K562 (cell line): Measurements from ENCODE around the gene RSU1. TPM values are rescaled to one million over a fixed set of nuclear protein-coding genes. Genes with fewer than 3 reads are reported as not detected.

Experiments used
- ATAC-seq: fragments of 200-7000 bp; cut with Tn5 transposase; 3 replicates; pipeline ENCODE4 v1.9.1; 2020; ENCODE audit warnings: moderate library complexity
- BruUV-seq: library from RNA; stranded (reverse); fragments of 400-500 nt; replicated peaks from 2 replicates; lab custom pipeline; 2021; lab: Mats Ljungman, UMichigan
- CTCF ChIA-PET: fragments of 300-600 bp; formaldehyde crosslinking; extraction: SDS; loops from one replicate; lab custom pipeline; 2021; ENCODE audit warnings: low intra/inter-chr PET ratio; lab: Yijun Ruan, JAX
- POLR2A ChIA-PET: fragments of 300-600, 350-650 bp; sonication (Branson Sonifier 250); formaldehyde crosslinking; extraction: SDS; loops from one replicate; lab custom pipeline; 2021; ENCODE audit warnings: antibody characterized with exemption, inconsistent platforms; lab: Yijun Ruan, JAX
- DNase-seq, 4 experiments: peaks; one replicate each; pipeline versions ENCODE4 v3.0.0 to v3.0.0-alpha.2; 2011 to 2018; ENCODE audit warnings: low spot score in 3 of 4, mixed read lengths in 3 of 4; ENCODE audit errors: extremely low read depth in 1 of 4
- FAIRE-seq: peaks from 2 replicates; lab custom pipeline; 2011; peaks lifted over from hg19 to GRCh38; lab: Jason Lieb, UNC
- H2AFZ ChIP-seq: 2 replicates; pipeline ENCODE4 v1.6.0; 2011; ENCODE audit warnings: low read depth, low read length, control low read depth, inconsistent platforms
- H3K27ac ChIP-seq: fragments of 200-600 bp; 3 replicates; pipeline ENCODE4 v1.8.0; 2011; ENCODE audit warnings: low read depth, mild to moderate bottlenecking, control low read depth, inconsistent platforms, low read length, moderate library complexity, mixed read lengths; ENCODE audit errors: extremely low read depth
- H3K27me3 ChIP-seq, 2 experiments: fragments of 300-600 bp in 1 of 2; 2 replicates in 1 of 2; 3 replicates in 1 of 2; pipeline versions ENCODE4 v1.6.0 to v1.8.0; 2011; ENCODE audit warnings: inconsistent platforms in 2 of 2, low read length in 2 of 2, mild to moderate bottlenecking in 1 of 2, mixed read lengths in 1 of 2, moderate library complexity in 1 of 2; ENCODE audit not compliant: control insufficient read depth in 2 of 2, insufficient read depth in 2 of 2
- H3K36me3 ChIP-seq: fragments of 300-600 bp; 3 replicates; pipeline ENCODE4 v1.8.0; 2011; ENCODE audit warnings: mild to moderate bottlenecking, low read length, inconsistent platforms; ENCODE audit not compliant: control insufficient read depth, insufficient read depth
- H3K4me1 ChIP-seq, 2 experiments: fragments of 200-600 bp in 1 of 2; replicated peaks in 1 of 2; 2 replicates in 1 of 2; 3 replicates in 1 of 2; pipeline versions ENCODE4 v1.5.1 to v1.8.0; 2011; ENCODE audit warnings: inconsistent platforms in 2 of 2, low read length in 2 of 2, mild to moderate bottlenecking in 1 of 2, mixed read lengths in 1 of 2, moderate library complexity in 1 of 2; ENCODE audit not compliant: control insufficient read depth in 2 of 2, insufficient read depth in 2 of 2
- H3K4me2 ChIP-seq: 2 replicates; pipeline ENCODE4 v1.6.1; 2011; ENCODE audit warnings: low read length, control low read depth, inconsistent platforms, mixed read lengths; ENCODE audit not compliant: insufficient read depth
- H3K4me3 ChIP-seq: fragments of 200-600 bp; sonication (generic), shearing (Covaris generic); 2 replicates; pipeline ENCODE4 v1.5.1; 2016; ENCODE audit warnings: control low read depth, inconsistent platforms
- H3K79me2 ChIP-seq: fragments of 200-600 bp; 3 replicates; pipeline ENCODE4 v1.8.0; 2011; ENCODE audit warnings: low read length, inconsistent platforms; ENCODE audit not compliant: control insufficient read depth, insufficient read depth
- H3K9ac ChIP-seq, 2 experiments: 2 replicates each; pipeline versions ENCODE4 v1.6.0 to v1.6.1; 2011; ENCODE audit warnings: low read depth in 2 of 2, low read length in 2 of 2, control low read depth in 1 of 2, inconsistent platforms in 1 of 2, mild to moderate bottlenecking in 1 of 2, mixed read lengths in 1 of 2; ENCODE audit not compliant: insufficient read depth in 1 of 2
- H3K9me1 ChIP-seq: one replicate; pipeline ENCODE4 v1.6.0; 2011; ENCODE audit warnings: inconsistent platforms, mild to moderate bottlenecking, low read length, moderate library complexity; ENCODE audit not compliant: control insufficient read depth, insufficient read depth
- H3K9me3 ChIP-seq: replicated peaks from 2 replicates; pipeline ENCODE4 v1.5.1; 2011; ENCODE audit warnings: low read depth, low read length, inconsistent platforms; ENCODE audit not compliant: control insufficient read depth, insufficient read depth
- H4K20me1 ChIP-seq: replicated peaks from 2 replicates; pipeline ENCODE4 v1.6.1; 2011; ENCODE audit warnings: low read length, inconsistent platforms, mixed read lengths; ENCODE audit not compliant: control insufficient read depth, insufficient read depth
- ASH1L ChIP-seq: fragments of 450-650 bp; IDR thresholded peaks from 2 replicates; pipeline ENCODE4 v1.6.1; 2018; ENCODE audit warnings: borderline replicate concordance, mild to moderate bottlenecking, low read depth; ENCODE audit not compliant: partially characterized antibody
- POLR2G ChIP-seq: fragments of 200-400 bp; formaldehyde crosslinking; IDR thresholded peaks from 2 replicates; pipeline ENCODE4 v1.6.1; 2017; ENCODE audit warnings: low read depth, mild to moderate bottlenecking, antibody characterized with exemption, low read length, moderate library complexity
- RBM17 ChIP-seq: fragments of 200-400 bp; formaldehyde crosslinking; IDR thresholded peaks from 2 replicates; pipeline ENCODE4 v1.6.1; 2017; ENCODE audit warnings: low read depth, mild to moderate bottlenecking, low read length, borderline replicate concordance
- SMC3 ChIP-seq: conservative IDR thresholded peaks from 2 replicates; pipeline ENCODE4 v1.6.1; 2011; ENCODE audit warnings: low read depth, low read length, improper control_type of control experiment; ENCODE audit not compliant: insufficient read depth
- ZFP1 ChIP-seq: fragments of 450-650 bp; formaldehyde crosslinking; IDR thresholded peaks from 2 replicates; pipeline ENCODE4 v1.4.0; 2020; ENCODE audit warnings: mild to moderate bottlenecking, mixed read lengths
- WGBS: fragments of 100-300 bp; shearing (Covaris generic); methylation state at CpG from one replicate; pipeline ENCODE4 v1.1.6; 2016; ENCODE audit warnings: low coverage, mixed read lengths; ENCODE audit not compliant: insufficient coverage; ENCODE audit errors: missing lambda C conversion rate; 5-methylcytosine and 5-hydroxymethylcytosine counted together
- in situ Hi-C: fragments of 300-500 bp; cut with MboI; formaldehyde crosslinking; loops from 4 replicates; pipeline ENCODE4 v1.15.0; 2018; ENCODE audit warnings: inconsistent platforms, mixed read lengths
- intact Hi-C: fragments of 100-400 bp; cut with micrococcal nuclease; formaldehyde crosslinking; loops from 2 replicates; pipeline ENCODE4 v1.14.2; 2022
- polyA plus RNA-seq, 8 experiments: library from polyadenylated mRNA; depleted of rRNA in 4 of 8; stranded (reverse) in 5 of 8; unstranded in 3 of 8; fragments of >200 nt; fragmentation: Nextera tagmentation in 2 of 8; fragmentation: Illumina TruSeq in 1 of 8; extraction: Ambion mirVana in 2 of 8; extraction: Trizol in 1 of 8; gene quantifications; 2 replicates each; pipeline versions ENCODE4 v1.2.1 to v1.2.3, GENCODE V29; 2011 to 2014; ENCODE audit warnings: inconsistent platforms in 1 of 8, missing spikeins in 1 of 8
- total RNA-seq, 7 experiments: library from RNA; depleted of rRNA in 6 of 7; stranded (reverse); fragments of >200 nt in 6 of 7; fragmentation: Illumina TruSeq in 2 of 7; extraction: Trizol in 2 of 7; gene quantifications; 2 replicates each; pipeline versions ENCODE4 v1.2.1 to v1.2.3, GENCODE V29; 2011 to 2021; ENCODE audit warnings: low replicate concordance in 1 of 7

RSU1 gene
- total and polyA plus RNA-seq, 9 of the 15 experiments (the other 6 are each of a cell fraction or from before 2014, with no cell fraction given): 18.8 to 67.3 (median 31.5) TPM

DNA sequence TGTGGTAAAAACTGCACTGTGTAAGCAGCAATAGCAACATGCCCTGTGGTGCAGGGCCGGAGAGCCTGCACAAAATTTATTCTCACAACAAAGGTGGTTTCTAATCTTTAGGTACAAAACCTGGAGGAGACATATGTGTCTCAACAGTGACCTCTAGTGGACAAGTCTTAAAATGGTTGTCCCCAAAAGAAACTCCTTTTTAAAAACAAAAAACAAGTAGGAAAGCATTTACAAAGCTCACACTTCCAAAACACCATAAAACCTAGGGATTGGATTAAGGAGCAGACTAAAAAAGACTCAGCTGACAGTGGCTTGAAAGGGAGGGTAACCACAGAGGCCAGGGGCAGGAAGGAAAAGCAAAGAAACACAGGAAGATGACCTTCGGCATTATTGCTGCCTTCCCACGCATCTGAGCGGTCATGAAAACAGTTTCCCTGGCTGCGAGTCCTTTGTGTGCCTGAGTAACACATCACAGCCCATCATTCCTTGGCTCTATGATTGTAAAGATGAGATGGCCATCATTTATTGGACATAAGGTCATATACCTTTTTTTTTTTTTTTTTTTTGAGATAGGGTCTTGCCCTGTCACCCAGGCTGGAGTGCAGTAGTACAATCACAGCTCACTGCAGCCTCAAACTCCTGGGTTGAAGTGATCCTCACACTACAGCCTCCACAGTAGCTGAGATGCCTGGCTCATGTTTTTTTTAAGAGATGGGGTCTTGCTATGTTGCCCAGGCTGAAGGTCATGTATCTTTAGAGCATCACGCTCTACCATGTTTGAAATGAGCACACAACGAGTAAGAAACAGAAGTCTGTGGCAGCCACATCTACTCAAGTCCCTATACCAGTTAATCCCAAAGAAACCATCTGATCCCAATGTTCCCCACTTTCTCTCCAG, 39.5 kb downstream of the RSU1 start (continued):
- TF ChIP-seq SMC3: peak; percentile 32; the same call in 1 of the 2 replicates

DNA sequence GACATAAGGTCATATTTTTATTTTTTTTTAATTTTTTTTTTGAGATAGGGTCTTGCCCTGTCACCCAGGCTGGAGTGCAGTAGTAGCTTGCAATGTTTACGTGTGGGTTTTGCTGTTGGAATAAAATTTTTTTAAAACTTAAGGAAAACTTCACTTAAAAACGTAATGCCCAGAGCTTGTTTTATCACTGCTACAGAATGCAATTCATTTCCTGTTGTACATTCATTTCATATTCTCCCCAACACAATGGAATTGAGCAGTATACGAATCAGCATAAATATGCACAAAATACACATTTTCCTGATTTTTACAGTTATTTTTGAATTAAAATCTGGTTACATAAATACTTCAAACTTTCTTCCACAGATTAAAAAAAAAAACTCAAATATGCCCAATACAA, 40.3 kb downstream of the RSU1 start:
- no peak overlapping the region for H3K27ac ChIP-seq
- no peaks in the 10 kb centered on the region for H3K79me2 ChIP-seq
- FAIRE-seq (no peak), ATAC-seq (no peak), DNase-seq (no peak)
- H2AFZ ChIP-seq: no peak overlapping the region
- CTCF ChIA-PET: interaction anchor here (2.0 kb wide), 1 partner anchor 898 kb away, joined by 8 read pairs; no protein-coding TSS in a partner anchor
- 27% methylated on average over 3 of the region's 3 CpGs for WGBS
- POLR2A ChIA-PET: no interaction called here
- no peak overlapping the region for H3K9ac ChIP-seq
- H4K20me1 ChIP-seq: no peaks in the 10 kb centered on the region
- no peaks in the 10 kb centered on the region for H3K36me3 ChIP-seq
- H3K27me3 ChIP-seq: no peaks in the 10 kb centered on the region
- no TSS peak for BruUV-seq
- H3K4me1 ChIP-seq: no peaks in the 10 kb centered on the region
- H3K4me2 ChIP-seq: no peak overlapping the region
- no peaks in the 10 kb centered on the region for H3K9me3 ChIP-seq
- H3K4me3 ChIP-seq: no peak overlapping the region
- TF ChIP-seq POLR2G (no peak), ZFP1 (CRISPR knock-in tag) (no peak), ASH1L (no peak), RBM17 (no peak)
- no peaks in the 10 kb centered on the region for H3K9me1 ChIP-seq
- intact Hi-C loops (loop anchor here (1.0 to 10.0 kb wide), 4 partner anchors 230 to 874 kb away; no protein-coding TSS in a partner anchor), in situ Hi-C loops (loop anchor here (25.0 kb wide), 1 partner anchor 1340 kb away; no protein-coding TSS in a partner anchor)
